ENCODE measurements around the gene CIBAR2. TPM values are rescaled to one million over a fixed set of nuclear protein-coding genes. Genes with fewer than 3 reads are reported as not detected.

Gene CIBAR2
- total RNA-seq, 1 experiment from 2014 or later, result not detected

DNA sequence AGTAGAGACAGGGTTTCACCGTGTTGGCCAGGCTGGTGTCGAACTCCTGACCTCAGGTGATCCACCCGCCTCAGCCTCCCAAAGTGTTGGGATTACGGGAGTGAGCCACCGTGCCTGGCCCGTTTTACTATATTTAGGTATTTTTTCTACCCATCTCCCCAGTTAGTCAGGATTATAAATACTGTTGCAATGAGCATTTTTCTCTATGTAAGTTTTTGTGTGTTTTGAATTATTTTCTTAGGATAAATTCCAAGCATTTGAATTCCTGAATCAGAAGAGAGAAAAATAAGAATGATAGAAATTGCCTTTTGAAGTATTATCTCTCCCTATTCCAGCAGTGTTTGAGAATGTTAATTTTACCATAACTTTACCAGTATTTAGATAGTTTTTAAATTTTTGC is 48.1 kb downstream of the CIBAR2 start:
- H2BK15ac ChIP-seq (ENCODE audit: low read depth, low read length), result no peak overlapping the region
- H3K9me3 ChIP-seq (ENCODE audit: control insufficient read depth, low read depth, low read length), result no peaks in the 10 kb centered on the region
- no peak overlapping the region for H4K8ac ChIP-seq (replicated peaks; ENCODE audit: insufficient read length, low read depth, low read length)
- no peak overlapping the region for H2BK5ac ChIP-seq (ENCODE audit: insufficient read length, low read length)
- no peak overlapping the region for H2BK120ac ChIP-seq (ENCODE audit: low read depth, low read length, poor library complexity, severe bottlenecking)
- H3K27me3 ChIP-seq (ENCODE audit: insufficient read depth, low read length), result no peaks in the 10 kb centered on the region
- no peak overlapping the region for H3K56ac ChIP-seq (ENCODE audit: insufficient read length, low read depth, low read length)
- no peak overlapping the region for H4K91ac ChIP-seq (ENCODE audit: insufficient read length, low read depth, low read length)
- no peak overlapping the region for H3T11ph ChIP-seq (ENCODE audit: low read length)
- no peaks in the 10 kb centered on the region for H4K20me1 ChIP-seq (ENCODE audit: control insufficient read depth, insufficient read depth, insufficient read length)
- Mint-ChIP-seq H3K27me3 (ENCODE audit: low read depth) (peaks cover 12% of the 10 kb centered on the region), H3K36me3 (ENCODE audit: insufficient read depth in 1 of 3, low read depth in 3 of 3) (no peaks in the 10 kb centered on the region), H3K4me1 (peaks cover 24 to 25% of the 10 kb centered on the region in 2 experiments), H3K4me3 (no peak overlapping the region), H3K27ac (no peak overlapping the region), H3K9me3 (no peaks in the 10 kb centered on the region)
- H2BK20ac ChIP-seq (ENCODE audit: low read depth, low read length, poor library complexity, severe bottlenecking), result no peak overlapping the region
- WGBS (ENCODE audit: extremely low coverage, insufficient read length, low lambda C conversion rate), result no CpG with 5 or more reads among the region's 6 CpGs
- no peak overlapping the region for H2AK5ac ChIP-seq (ENCODE audit: insufficient read length, low read length)
- peaks cover 2% of the 10 kb centered on the region; the same call in 1 of the 2 replicates for H3K4me1 ChIP-seq (ENCODE audit: insufficient read depth, low read length)
- no peak overlapping the region for H3K4me2 ChIP-seq (ENCODE audit: insufficient read depth, insufficient read length, low read length)
- no peaks in the 10 kb centered on the region for H3K79me2 ChIP-seq (ENCODE audit: insufficient read depth, low read length)
- H2BK12ac ChIP-seq (ENCODE audit: insufficient read length, low read depth, low read length), result no peak overlapping the region
- H3K27ac ChIP-seq (ENCODE audit: insufficient read length, low read depth, low read length), result no peak overlapping the region
- H3K23me2 ChIP-seq (ENCODE audit: insufficient read length, low read depth, low read length, poor library complexity, severe bottlenecking), result no peaks in the 10 kb centered on the region
- no peak overlapping the region for H3K14ac ChIP-seq (ENCODE audit: insufficient read depth, low read length)
- no peak overlapping the region for H3K23ac ChIP-seq (ENCODE audit: insufficient read length, low read depth, low read length)
- H2AFZ ChIP-seq (ENCODE audit: low read length), result no peak overlapping the region
- H3K9ac ChIP-seq (ENCODE audit: extremely low read depth, insufficient read length, low read length), result no peak overlapping the region
- no peak for DNase-seq
- H3K18ac ChIP-seq (ENCODE audit: insufficient read length, low read depth, low read length), result no peak overlapping the region
- no peak overlapping the region for H4K5ac ChIP-seq (ENCODE audit: insufficient read length, low read depth, low read length)
- H3K4ac ChIP-seq (ENCODE audit: low read depth, low read length), result no peak overlapping the region
- TF ChIP-seq, protein P1, sequence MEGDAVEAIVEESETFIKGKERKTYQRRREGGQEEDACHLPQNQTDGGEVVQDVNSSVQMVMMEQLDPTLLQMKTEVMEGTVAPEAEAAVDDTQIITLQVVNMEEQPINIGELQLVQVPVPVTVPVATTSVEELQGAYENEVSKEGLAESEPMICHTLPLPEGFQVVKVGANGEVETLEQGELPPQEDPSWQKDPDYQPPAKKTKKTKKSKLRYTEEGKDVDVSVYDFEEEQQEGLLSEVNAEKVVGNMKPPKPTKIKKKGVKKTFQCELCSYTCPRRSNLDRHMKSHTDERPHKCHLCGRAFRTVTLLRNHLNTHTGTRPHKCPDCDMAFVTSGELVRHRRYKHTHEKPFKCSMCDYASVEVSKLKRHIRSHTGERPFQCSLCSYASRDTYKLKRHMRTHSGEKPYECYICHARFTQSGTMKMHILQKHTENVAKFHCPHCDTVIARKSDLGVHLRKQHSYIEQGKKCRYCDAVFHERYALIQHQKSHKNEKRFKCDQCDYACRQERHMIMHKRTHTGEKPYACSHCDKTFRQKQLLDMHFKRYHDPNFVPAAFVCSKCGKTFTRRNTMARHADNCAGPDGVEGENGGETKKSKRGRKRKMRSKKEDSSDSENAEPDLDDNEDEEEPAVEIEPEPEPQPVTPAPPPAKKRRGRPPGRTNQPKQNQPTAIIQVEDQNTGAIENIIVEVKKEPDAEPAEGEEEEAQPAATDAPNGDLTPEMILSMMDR (conservative IDR thresholded peaks at IDR 0.05), result no peak
- H3K79me1 ChIP-seq (ENCODE audit: insufficient read depth, low read depth, low read length, poor library complexity, severe bottlenecking), result no peaks in the 10 kb centered on the region

All from H9 (cell line).